ENCODE data around the gene HSPH1. TPM values are rescaled to one million over a fixed set of nuclear protein-coding genes. Genes with fewer than 3 reads are reported as not detected.

The HSPH1 gene
- total and polyA plus RNA-seq, 10 of the 15 experiments (the other 5 are each of a cell fraction or from before 2014, with no cell fraction given), result 40.2 to 159 (median 92.6) TPM

DNA sequence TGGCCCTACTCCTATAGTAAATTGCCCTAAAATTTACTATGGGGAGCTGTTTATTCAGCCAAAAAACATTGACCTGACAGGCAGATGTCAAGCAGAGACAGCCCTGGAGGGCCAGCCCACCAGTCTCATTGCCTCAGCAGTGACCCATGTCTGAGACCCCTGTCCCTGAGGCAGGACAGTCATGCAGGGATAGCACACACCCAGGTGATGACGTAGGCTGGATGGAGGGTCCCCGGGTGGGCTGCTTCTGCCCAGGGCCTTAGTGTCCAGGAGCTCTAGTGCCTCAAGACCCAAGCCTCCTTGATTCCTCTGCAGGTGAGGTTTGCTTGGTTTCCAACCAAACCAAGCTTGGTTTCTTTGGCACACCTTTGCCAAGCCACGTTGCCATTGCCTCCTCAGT lies 72.1 kb downstream of the HSPH1 start:
- no peak overlapping the region for H2AFZ ChIP-seq (ENCODE audit: control insufficient read depth, low read depth, low read length)
- no peak for DNase-seq (ENCODE audit: low read depth, low spot score)
- no peak overlapping the region for H3K4me3 ChIP-seq
- H3K27me3 ChIP-seq (replicated peaks in 1 of 2; ENCODE audit: control insufficient read depth in 2 of 2, insufficient read depth in 2 of 2, low read length in 1 of 2), result peaks cover 0 to 5% of the 10 kb centered on the region in 2 experiments; a peak in 3 of 4 replicates
- no peak overlapping the region for H3K4me2 ChIP-seq (ENCODE audit: control insufficient read depth, insufficient read depth)
- WGBS (ENCODE audit: insufficient coverage, insufficient replicate concordance, low lambda C conversion rate, missing lambda C conversion rate), result 7% methylated on average over 3 of the region's 3 CpGs
- ChIA-PET CTCF (no interaction called here), RAD21 (ENCODE audit: unreplicated experiment) (no interaction called here), SMC1A (ENCODE audit: uncharacterized antibody, unreplicated experiment) (no interaction called here), POLR2A (no interaction called here)
- H3K27ac ChIP-seq (ENCODE audit: control insufficient read depth, insufficient read depth), result no peak overlapping the region
- no peaks in the 10 kb centered on the region; the same call in 1 of the 2 replicates for H3K4me1 ChIP-seq (ENCODE audit: control insufficient read depth, insufficient read depth, low read length)
- H3K9ac ChIP-seq (ENCODE audit: control insufficient read depth, insufficient read depth, low read length), result no peak overlapping the region
- H3K36me3 ChIP-seq (ENCODE audit: control insufficient read depth in 2 of 2, insufficient read depth in 2 of 2, low read length in 1 of 2), result no peaks in the 10 kb centered on the region
- peaks cover 2% of the 10 kb centered on the region; the same call in 1 of the 2 replicates for H4K20me1 ChIP-seq (ENCODE audit: control insufficient read depth, insufficient read depth)
- TF ChIP-seq SREBF2 (IDR thresholded peaks at IDR 0.05; ENCODE audit: low read length) (no peak), PAX5 (IDR thresholded peaks at IDR 0.05; ENCODE audit: borderline replicate concordance, low read depth, low read length) (no peak), TCF7 (IDR thresholded peaks at IDR 0.05; ENCODE audit: borderline replicate concordance) (no peak), POLR2A (IDR thresholded peaks at IDR 0.05; ENCODE audit: low read depth, low read length) (no peak), SRF (IDR thresholded peaks at IDR 0.05; ENCODE audit: low read depth in 2 of 2, low read length in 2 of 2) (no peak), MXI1 (IDR thresholded peaks at IDR 0.05; ENCODE audit: low read depth, low read length) (no peak), ZNF687 (IDR thresholded peaks at IDR 0.05) (no peak), ZNF274 (IDR thresholded peaks at IDR 0.05; ENCODE audit: insufficient read depth, insufficient read length) (no peak)
- TF ChIP-seq, protein P1, sequence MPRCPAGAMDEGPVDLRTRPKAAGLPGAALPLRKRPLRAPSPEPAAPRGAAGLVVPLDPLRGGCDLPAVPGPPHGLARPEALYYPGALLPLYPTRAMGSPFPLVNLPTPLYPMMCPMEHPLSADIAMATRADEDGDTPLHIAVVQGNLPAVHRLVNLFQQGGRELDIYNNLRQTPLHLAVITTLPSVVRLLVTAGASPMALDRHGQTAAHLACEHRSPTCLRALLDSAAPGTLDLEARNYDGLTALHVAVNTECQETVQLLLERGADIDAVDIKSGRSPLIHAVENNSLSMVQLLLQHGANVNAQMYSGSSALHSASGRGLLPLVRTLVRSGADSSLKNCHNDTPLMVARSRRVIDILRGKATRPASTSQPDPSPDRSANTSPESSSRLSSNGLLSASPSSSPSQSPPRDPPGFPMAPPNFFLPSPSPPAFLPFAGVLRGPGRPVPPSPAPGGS (IDR thresholded peaks at IDR 0.05; ENCODE audit: borderline replicate concordance, insufficient read depth, low read depth, low read length, poor library complexity, severe bottlenecking), result no peak
- TF ChIP-seq, protein P2, sequence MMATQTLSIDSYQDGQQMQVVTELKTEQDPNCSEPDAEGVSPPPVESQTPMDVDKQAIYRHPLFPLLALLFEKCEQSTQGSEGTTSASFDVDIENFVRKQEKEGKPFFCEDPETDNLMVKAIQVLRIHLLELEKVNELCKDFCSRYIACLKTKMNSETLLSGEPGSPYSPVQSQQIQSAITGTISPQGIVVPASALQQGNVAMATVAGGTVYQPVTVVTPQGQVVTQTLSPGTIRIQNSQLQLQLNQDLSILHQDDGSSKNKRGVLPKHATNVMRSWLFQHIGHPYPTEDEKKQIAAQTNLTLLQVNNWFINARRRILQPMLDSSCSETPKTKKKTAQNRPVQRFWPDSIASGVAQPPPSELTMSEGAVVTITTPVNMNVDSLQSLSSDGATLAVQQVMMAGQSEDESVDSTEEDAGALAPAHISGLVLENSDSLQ (IDR thresholded peaks at IDR 0.05), result no peak
- in situ Hi-C loops (cut with MboI) (no loop called here), intact Hi-C loops (cut with micrococcal nuclease; ENCODE audit: unreplicated experiment) (no loop called here)
- no peaks in the 10 kb centered on the region for H3K9me3 ChIP-seq (replicated peaks; ENCODE audit: control insufficient read depth, insufficient read depth, low read length)
- H3K79me2 ChIP-seq (ENCODE audit: control insufficient read depth, insufficient read depth, low read length), result no peaks in the 10 kb centered on the region
- ATAC-seq, result no peak
- FAIRE-seq, result no peak
- no TSS peak for BruUV-seq (replicated peaks)
